Ovary (tissue), 9 donors: ENCODE results near the gene KRTAP3-2. TPM values are rescaled to one million over a fixed set of nuclear protein-coding genes. Genes with fewer than 3 reads are reported as not detected.

Experiments
- DNase-seq, 5 donors: peaks; one replicate each; pipeline ENCODE4 v3.0.0-alpha.2; 2019 to 2020
- H3K27ac ChIP-seq, 2 donors: fragments of 200-600 bp; one replicate each; pipeline versions ENCODE4 v1.5.1 to v1.8.0; 2019 to 2022
- H3K27me3 ChIP-seq: fragments of 200-600 bp; one replicate; pipeline ENCODE4 v1.8.0; 2022
- H3K36me3 ChIP-seq: fragments of 200-600 bp; sonication (generic); one replicate; pipeline ENCODE4 v1.5.1; 2019
- H3K4me1 ChIP-seq: one replicate; pipeline ENCODE4 v1.8.1; 2013; ENCODE audit warnings: mild to moderate bottlenecking, moderate library complexity; ENCODE audit not compliant: insufficient read depth
- H3K4me3 ChIP-seq: fragments of 200-600 bp; sonication (generic); one replicate; pipeline ENCODE4 v1.5.1; 2017
- H3K9me3 ChIP-seq, 2 donors: fragments of 200-600 bp in 1 of 2; sonication (generic) in 1 of 2; one replicate each; pipeline versions ENCODE4 v1.5.1 to v1.8.1; 2013 to 2019; ENCODE audit warnings: mild to moderate bottlenecking in 1 of 2, moderate library complexity in 1 of 2
- CTCF ChIP-seq, 3 donors: fragments of 450-650 bp in 2 of 3; fragments of 200-600 bp in 1 of 3; IDR thresholded peaks; one replicate each; pipeline versions ENCODE4 v1.5.1 to v1.8.0; 2016 to 2022; ENCODE audit warnings: antibody characterized with exemption in 3 of 3, mild to moderate bottlenecking in 1 of 3
- EP300 ChIP-seq: sonication (generic); formaldehyde crosslinking; IDR thresholded peaks from one replicate; pipeline ENCODE4 v1.6.1; 2017; ENCODE audit warnings: antibody characterized with exemption
- POLR2A ChIP-seq: fragments of 450-650 bp; IDR thresholded peaks from one replicate; pipeline ENCODE4 v1.6.1; 2017; ENCODE audit warnings: antibody characterized with exemption, mild to moderate bottlenecking, moderate library complexity
- WGBS, 3 donors: extraction: QIAGEN DNeasy Blood & Tissue Kit in 1 of 3; methylation state at CpG; one replicate each; pipeline versions ENCODE4 v1.1.5 to v1.1.7; 2013 to 2017; 5-methylcytosine and 5-hydroxymethylcytosine counted together
- intact Hi-C, 4 donors: fragments of 100-400 bp; cut with DNase I; formaldehyde crosslinking; loops; one replicate each; pipeline versions ENCODE4 v1.11.0 to v1.15.1; 2022 to 2023
- polyA plus RNA-seq, 2 donors: library from polyadenylated mRNA; stranded (reverse); fragments of 200-250 nt in 1 of 2; fragments of 350-450 nt in 1 of 2; fragmentation: Illumina TruSeq in 1 of 2; extraction: RNeasy Lipid Tissue Mini Kit (QIAGEN cat#74804) in 1 of 2; gene quantifications; one replicate each; pipeline ENCODE4 v1.2.3, GENCODE V29; 2013 to 2014
- total RNA-seq, 7 donors: library from RNA; depleted of rRNA in 2 of 7; stranded (reverse); fragments of >200 nt in 2 of 7; fragmentation: NEBNext Ultra II Directional in 3 of 7; extraction: Animal tissue kit (Norgen Biotek cat#: 25700) in 3 of 7; gene quantifications; one replicate each; pipeline versions ENCODE4 v1.1.0 to v1.2.4, GENCODE V29; 2016 to 2023
- donor health status: DM: no; HTN: no; CAD: no; lungs with moderate emphysema.
- donor health status: DM: no; HTN: no; CAD: no.
- donor health status: Bipolar disorder and iron deficiency.
- donor health status: DM: yes; HTN: yes; CAD: no.
- donor health status: DM: no; HTN: no; CAD: no.
- donor health status: DM: yes; HTN: yes; CAD: no.

The KRTAP3-2 gene
- total and polyA plus RNA-seq, 9 donors: not detected

- H3K4me1 ChIP-seq: no peaks in the 10 kb centered on the region
- no peak overlapping the region for H3K4me3 ChIP-seq
- H3K36me3 ChIP-seq: no peaks in the 10 kb centered on the region
- WGBS, 3 donors: 82 to 86% (median 84%) methylated on average over 13 of the region's 13 CpGs
- intact Hi-C loops: no loop called here
- H3K9me3 ChIP-seq: no peaks in the 10 kb centered on the region
- no peak for TF ChIP-seq POLR2A
- no peaks in the 10 kb centered on the region for H3K27me3 ChIP-seq
- DNase-seq: no peak
- H3K27ac ChIP-seq: no peak overlapping the region
Observed at GRCh38 chr17:41016578-41017215, 17.0 kb upstream of the KRTAP3-2 start.

DNA sequence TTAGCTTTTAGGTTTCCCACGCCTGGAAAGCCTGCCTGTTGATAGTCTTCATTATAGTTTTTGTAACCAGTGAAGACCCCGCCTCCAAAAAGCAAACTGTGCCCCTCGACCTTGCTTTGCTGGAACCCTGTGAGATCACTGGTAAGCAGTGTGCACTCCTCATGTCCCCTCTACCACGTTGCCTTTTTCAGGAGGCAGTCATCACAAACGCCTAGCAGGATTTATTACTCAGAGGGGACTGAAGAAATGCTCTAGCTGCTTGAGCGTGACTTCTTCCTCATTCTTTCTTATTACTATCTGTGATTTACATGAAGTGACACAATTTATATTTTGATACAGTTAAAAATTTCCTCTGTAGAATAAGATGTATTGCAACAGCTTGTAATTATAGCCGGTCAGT lies 15.7 kb upstream of the KRTAP3-2 start:
- Histone ChIP-seq H3K27ac (no peak overlapping the region), H3K27me3 (no peaks in the 10 kb centered on the region), H3K4me3 (no peak overlapping the region), H3K36me3 (no peaks in the 10 kb centered on the region), H3K4me1 (no peaks in the 10 kb centered on the region), H3K9me3 (no peaks in the 10 kb centered on the region)
- intact Hi-C loops: no loop called here
- WGBS, 3 donors: 62 to 70% (median 70%) methylated on average over 7 of the region's 7 CpGs
- TF ChIP-seq CTCF (IDR thresholded peaks at IDR 0.05) (no peak), POLR2A (no peak), EP300 (no peak)
- no peak for DNase-seq

DNA sequence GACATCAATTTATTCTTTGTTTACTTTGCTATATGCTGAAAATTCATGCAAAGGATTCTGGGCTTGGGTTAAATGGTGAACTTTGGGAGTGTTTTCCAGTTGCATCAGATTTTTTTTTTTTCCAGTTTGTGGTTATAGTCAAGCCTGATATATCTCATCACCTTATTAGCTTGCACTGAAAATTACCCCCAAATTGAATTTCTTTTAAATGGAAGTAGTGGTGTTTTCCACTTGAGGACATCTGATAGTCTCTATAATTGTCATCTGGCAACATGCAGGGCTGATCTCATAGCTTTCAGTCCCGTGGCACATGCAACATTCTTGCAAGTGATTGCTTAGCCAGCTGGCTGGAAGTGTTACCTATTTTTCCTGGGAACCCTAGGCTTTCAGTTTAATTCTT lies 13.9 kb upstream of the KRTAP3-2 start:
- TF ChIP-seq POLR2A (no peak), CTCF (IDR thresholded peaks at IDR 0.05) (no peak), EP300 (no peak)
- H3K4me1 ChIP-seq: no peaks in the 10 kb centered on the region
- no peaks in the 10 kb centered on the region for H3K36me3 ChIP-seq
- no peak overlapping the region for H3K27ac ChIP-seq
- no peaks in the 10 kb centered on the region for H3K9me3 ChIP-seq
- no peak overlapping the region for H3K4me3 ChIP-seq
- 22 to 41% (median 31%) methylated on average over 1 of the region's 1 CpG for whole genome bisulfite sequencing, 3 donors
- intact Hi-C loops: no loop called here
- H3K27me3 ChIP-seq: no peaks in the 10 kb centered on the region
- DNase-seq: no peak

DNA sequence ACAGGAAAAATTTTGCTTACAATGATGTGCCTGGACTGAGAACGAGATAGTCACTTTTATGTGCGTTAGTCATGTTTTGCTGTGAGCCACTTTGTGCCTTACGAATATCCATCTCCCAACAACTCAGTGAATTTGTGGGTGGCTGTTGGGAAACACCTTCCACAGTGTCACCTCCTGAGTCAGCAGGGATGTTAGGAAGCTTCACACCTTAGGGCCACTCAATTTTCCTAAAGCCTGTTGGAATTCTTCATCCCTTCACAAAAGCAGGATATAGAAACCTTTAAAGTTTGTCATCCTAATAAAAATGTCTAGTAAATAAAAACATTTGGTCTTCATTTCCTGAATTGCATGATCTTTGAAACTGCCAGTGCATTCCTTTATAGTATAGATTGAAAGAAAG lies 13.5 kb upstream of the KRTAP3-2 start:
- WGBS, 3 donors: 74 to 85% (median 83%) methylated on average over 3 of the region's 3 CpGs
- no peaks in the 10 kb centered on the region for H3K27me3 ChIP-seq

More for the DNA sequence above, 13.5 kb upstream of the KRTAP3-2 start:
- no peak for DNase-seq
- no peak overlapping the region for H3K4me3 ChIP-seq
- no peaks in the 10 kb centered on the region for H3K36me3 ChIP-seq
- intact Hi-C loops: no loop called here
- no peaks in the 10 kb centered on the region for H3K4me1 ChIP-seq
- TF ChIP-seq POLR2A: no peak
- no peak for TF ChIP-seq EP300
- TF ChIP-seq CTCF (IDR thresholded peaks at IDR 0.05): no peak
- no peaks in the 10 kb centered on the region for H3K9me3 ChIP-seq
- H3K27ac ChIP-seq: no peak overlapping the region
